ENCODE measurements around the gene EFHC1. TPM values are rescaled to one million over a fixed set of nuclear protein-coding genes. Genes with fewer than 3 reads are reported as not detected.

The EFHC1 gene
- polyA plus RNA-seq, 1 experiment = 59.8 TPM

DNA sequence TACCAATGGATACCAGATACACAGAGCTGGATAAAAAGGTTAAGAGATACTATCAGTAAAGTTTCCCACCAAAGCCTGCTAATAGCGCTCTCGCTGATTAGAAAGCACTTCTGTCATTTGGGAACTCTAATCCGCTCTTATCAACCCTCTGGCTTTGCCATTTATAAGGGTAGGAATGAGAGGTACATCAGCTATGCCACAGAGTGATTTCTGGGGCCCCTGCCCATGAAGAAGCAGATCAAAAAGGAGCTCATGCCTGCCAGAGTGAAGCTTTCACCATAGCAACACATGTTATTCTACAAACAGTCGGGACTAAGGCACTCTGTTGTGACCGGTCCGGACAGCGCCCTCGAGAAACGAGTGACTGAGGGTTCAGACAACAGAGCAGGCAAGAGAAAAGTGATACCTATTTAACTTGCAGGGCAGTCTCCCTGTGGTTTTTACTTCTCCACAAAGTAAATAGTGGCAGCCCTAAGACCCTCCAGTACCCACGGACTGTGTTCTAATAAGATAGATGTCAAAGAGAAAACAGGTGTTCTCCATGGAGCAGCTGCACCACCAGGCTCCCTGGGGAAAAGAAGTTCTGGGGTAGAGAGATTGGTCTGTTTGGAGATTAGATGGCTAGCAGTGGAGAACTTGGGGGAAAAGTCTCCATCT, 151.1 kb downstream of the EFHC1 start:
- TF ChIP-seq, protein P1, sequence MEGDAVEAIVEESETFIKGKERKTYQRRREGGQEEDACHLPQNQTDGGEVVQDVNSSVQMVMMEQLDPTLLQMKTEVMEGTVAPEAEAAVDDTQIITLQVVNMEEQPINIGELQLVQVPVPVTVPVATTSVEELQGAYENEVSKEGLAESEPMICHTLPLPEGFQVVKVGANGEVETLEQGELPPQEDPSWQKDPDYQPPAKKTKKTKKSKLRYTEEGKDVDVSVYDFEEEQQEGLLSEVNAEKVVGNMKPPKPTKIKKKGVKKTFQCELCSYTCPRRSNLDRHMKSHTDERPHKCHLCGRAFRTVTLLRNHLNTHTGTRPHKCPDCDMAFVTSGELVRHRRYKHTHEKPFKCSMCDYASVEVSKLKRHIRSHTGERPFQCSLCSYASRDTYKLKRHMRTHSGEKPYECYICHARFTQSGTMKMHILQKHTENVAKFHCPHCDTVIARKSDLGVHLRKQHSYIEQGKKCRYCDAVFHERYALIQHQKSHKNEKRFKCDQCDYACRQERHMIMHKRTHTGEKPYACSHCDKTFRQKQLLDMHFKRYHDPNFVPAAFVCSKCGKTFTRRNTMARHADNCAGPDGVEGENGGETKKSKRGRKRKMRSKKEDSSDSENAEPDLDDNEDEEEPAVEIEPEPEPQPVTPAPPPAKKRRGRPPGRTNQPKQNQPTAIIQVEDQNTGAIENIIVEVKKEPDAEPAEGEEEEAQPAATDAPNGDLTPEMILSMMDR (IDR thresholded peaks at IDR 0.05; ENCODE audit: low read depth, low read length) = no peak
- Histone ChIP-seq H3K4me3 (ENCODE audit: low read depth, low read length) (peak overlapping the region; percentile 5; the same call in 1 of the 2 replicates), H3K27me3 (ENCODE audit: control insufficient read depth, insufficient read depth, low read length) (no peaks in the 10 kb centered on the region), H3K9me3 (ENCODE audit: control insufficient read depth, insufficient read depth, low read length) (no peaks in the 10 kb centered on the region; the same call in 1 of the 2 replicates), H3K27ac (ENCODE audit: low read depth, low read length) (no peak overlapping the region)
- no peak for DNase-seq (ENCODE audit: low read depth, low spot score)
- CTCF ChIA-PET = interaction anchor here (0.6 to 1.4 kb wide), 3 partner anchors 60 to 92 kb away, joined by 3 to 5 read pairs (median 4); no protein-coding TSS in a partner anchor
- POLR2A ChIA-PET = interaction anchor here (1.6 kb wide), 1 partner anchor 56 kb away, joined by 6 read pairs; no protein-coding TSS in a partner anchor

DNA sequence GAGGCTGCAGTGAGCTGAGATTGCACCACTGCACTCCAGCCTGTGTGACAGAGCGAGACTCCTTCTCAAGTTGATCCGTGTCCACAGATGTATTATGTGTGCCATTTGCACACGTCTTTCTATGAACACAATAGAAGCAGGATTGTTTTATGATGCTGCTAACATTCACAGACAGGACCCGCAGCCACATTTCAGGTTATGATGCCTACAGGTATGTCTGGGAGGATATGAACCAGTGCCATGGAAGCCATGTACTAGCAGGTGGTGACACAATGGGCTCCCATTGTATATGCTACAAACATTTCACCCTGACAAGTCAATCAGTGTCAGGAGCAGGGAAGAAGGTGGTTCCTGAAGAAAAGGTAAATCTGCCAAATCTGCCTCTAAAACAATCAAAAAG, 152.4 kb downstream of the EFHC1 start:
- POLR2A ChIA-PET = interaction anchor here (1.1 kb wide), 1 partner anchor 17 kb away, joined by 4 read pairs; no protein-coding TSS in a partner anchor
- H3K27me3 ChIP-seq (ENCODE audit: control insufficient read depth, insufficient read depth, low read length) = no peaks in the 10 kb centered on the region
- H3K4me3 ChIP-seq (ENCODE audit: low read depth, low read length) = peak overlapping the region; percentile 25; the same call in 1 of the 2 replicates
- TF ChIP-seq, protein P1 (IDR thresholded peaks at IDR 0.05; ENCODE audit: low read depth, low read length) = no peak
- CTCF ChIA-PET = interaction anchor here (0.8 to 2.1 kb wide), 3 partner anchors 13 to 165 kb away, joined by 3 to 10 read pairs (median 3); no protein-coding TSS in a partner anchor
- no peaks in the 10 kb centered on the region; the same call in 1 of the 2 replicates for H3K9me3 ChIP-seq (ENCODE audit: control insufficient read depth, insufficient read depth, low read length)
- H3K27ac ChIP-seq (ENCODE audit: low read depth, low read length) = no peak overlapping the region
- DNase-seq (ENCODE audit: low read depth, low spot score) = no peak

DNA sequence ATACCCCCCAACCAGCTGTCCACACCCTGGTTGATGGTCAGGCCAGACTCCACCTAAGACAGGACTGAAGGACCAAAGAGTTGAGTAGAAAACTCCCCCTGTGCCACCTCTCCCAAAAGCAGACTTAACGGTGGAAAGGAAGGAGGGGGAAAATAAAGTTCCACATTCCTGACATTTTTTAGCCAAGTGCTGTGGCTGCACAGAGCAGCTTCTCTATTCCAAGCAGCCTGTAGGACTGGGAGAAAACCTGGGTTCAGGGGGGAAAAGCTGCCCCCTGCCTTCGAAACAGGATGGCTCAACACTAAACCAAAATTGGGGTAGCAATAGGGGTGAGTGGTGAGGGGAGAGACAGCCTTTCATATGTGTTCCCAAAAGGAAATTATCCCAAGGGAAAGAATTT, 153.2 kb downstream of the EFHC1 start:
- no peaks in the 10 kb centered on the region for H3K27me3 ChIP-seq (ENCODE audit: control insufficient read depth, insufficient read depth, low read length)
- TF ChIP-seq, protein P1 (IDR thresholded peaks at IDR 0.05; ENCODE audit: low read depth, low read length) = no peak
- DNase-seq (ENCODE audit: low read depth, low spot score) = no peak
- H3K4me3 ChIP-seq (ENCODE audit: low read depth, low read length) = peak overlapping the region; percentile 94
- no peaks in the 10 kb centered on the region; the same call in 1 of the 2 replicates for H3K9me3 ChIP-seq (ENCODE audit: control insufficient read depth, insufficient read depth, low read length)
- ChIA-PET POLR2A (interaction anchor here (1.1 kb wide), 1 partner anchor 18 kb away, joined by 4 read pairs; no protein-coding TSS in a partner anchor), CTCF (interaction anchor here (0.8 to 2.1 kb wide), 4 partner anchors 14 to 166 kb away, joined by 3 to 10 read pairs (median 3); no protein-coding TSS in a partner anchor)
- H3K27ac ChIP-seq (ENCODE audit: low read depth, low read length) = peak overlapping the region; percentile 53

Other genes with a start within 250 kb of the EFHC1 start
- gene IL17A, start 234.0 kb upstream of the EFHC1 start, polyA plus RNA-seq (2011; rRNA removed) = not detected in 2 replicates
- gene IL17F, start 175.8 kb upstream of the EFHC1 start, polyA plus RNA-seq (2011; rRNA removed) = not detected in 2 replicates
- gene MCM3, start 135.6 kb upstream of the EFHC1 start, polyA plus RNA-seq (2011; rRNA removed) = 28.4 and 33.6 TPM in 2 replicates
- gene PAQR8, start 58.2 kb upstream of the EFHC1 start, polyA plus RNA-seq (2011; rRNA removed) = 4.2 and 4.6 TPM in 2 replicates
- gene TRAM2, start 156.7 kb downstream of the EFHC1 start, polyA plus RNA-seq (2011; rRNA removed) = 134 and 152 TPM in 2 replicates

All from AG04450 (cell line).